ENCODE measurements around the gene FHIP1B. TPM values are rescaled to one million over a fixed set of nuclear protein-coding genes. Genes with fewer than 3 reads are reported as not detected.

The FHIP1B gene
- total RNA-seq, 1 donor from 2014 or later, result 20.3 TPM

DNA sequence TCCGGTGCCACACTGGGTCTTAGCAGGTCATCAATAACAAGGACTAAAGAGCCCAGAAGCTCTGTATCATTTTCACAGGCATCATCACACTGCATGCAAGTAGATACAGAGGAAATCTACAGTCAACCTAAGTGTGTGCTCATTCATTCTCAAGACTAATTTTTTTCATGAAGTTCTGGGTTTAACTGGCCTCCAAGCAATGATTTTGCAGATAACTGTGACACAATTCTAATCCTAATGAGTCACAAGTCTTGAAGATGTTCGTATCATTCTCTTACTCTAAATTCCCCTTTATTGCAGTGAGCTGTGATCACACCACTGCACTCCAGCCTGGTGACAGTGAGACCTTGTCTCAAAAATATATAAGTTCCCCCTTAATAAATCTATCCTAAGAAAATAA lies 33.0 kb downstream of the FHIP1B start:
- DNase-seq (ENCODE audit: low read depth), result no peak

DNA sequence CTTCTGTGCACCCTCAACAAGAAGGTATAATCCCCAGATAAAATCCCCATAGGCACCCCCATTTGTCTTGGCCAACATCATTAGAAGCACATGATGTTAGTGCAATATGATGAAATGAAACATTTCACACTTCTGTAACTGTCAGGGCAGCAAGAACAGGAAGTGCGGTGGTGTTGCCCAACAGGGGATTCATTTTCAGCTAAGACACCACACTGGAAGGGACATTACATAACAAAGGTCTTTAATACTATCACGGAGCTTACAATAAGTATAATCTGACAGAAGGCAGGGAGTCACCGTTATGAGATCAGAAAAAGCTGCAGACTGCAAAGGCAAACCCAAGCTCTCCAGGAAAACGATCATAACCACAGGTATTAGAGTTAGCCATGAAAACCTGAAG lies 33.5 kb downstream of the FHIP1B start:
- no peak for DNase-seq (ENCODE audit: low read depth)

- DNase-seq (ENCODE audit: low read depth), result no peak
Measured at GRCh38 chr11:6199174-6199810, 35.1 kb downstream of the FHIP1B start, which contains the start of gene OR52W1. Gene OR52W1 (plus strand): TSS chr11:6199224. CDS start chr11:6199224, 0 bp downstream.

DNA sequence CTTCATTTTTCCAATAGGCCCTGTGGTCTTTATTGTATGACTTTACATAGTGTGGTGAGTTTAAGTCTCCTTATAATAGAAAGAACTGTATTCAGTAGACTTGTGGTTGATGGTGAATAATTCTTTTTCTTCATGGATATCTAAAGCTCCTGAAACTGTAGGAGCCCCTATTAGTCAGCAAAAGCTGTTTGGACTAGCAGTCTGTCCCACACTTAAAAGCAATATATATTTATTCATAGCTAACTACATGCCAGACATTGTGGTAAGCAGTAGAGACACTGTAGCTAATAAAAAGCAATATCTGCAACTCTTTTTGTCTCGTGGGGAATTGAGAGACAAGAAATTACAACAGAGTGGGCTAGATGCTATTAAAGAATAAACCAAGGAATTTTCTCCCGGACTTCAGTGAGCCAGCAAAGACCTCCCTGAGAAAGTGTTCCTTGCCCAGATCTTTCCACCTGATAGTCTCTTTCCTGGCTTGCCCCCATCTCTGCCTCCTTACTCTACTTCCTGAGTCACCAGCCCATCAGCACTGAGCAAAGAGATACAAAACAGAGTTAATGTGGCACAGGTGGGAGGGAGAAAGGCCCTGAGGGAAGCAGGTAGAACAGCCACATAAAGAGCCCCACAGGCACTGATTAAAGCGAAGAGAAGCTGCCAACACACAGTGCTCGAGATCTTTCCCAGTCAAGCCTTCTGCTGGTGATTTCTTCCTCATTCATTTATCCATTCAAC lies 36.8 kb downstream of the FHIP1B start:
- no peak for DNase-seq (ENCODE audit: low read depth)

GRCh38 chr11:6196396-6196795 lies 38.0 kb downstream of the FHIP1B start:
- no peak for DNase-seq (ENCODE audit: low read depth)

DNA sequence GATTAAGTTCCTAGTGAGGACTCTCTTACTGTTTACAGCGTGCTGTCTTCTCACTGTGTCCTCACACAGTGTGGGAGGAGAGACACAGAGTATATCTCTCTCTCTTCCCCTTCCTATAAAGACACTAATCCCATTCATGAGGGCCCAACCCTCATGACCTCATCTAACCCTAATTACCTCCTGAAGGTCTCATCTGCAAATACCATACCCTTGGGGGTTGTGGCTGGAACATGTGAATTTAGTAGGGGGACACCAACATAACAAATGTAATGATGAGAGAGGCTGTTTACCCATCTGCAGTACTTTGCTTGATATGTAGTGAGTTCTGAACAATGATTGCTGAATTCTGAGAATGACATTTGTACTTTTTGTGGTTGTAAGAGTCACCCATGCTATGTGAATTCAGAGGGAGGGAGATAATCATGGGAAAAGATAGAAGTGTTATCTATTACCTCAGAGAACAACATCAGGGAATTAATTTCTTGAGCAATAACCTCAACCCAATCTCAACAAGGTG lies 40.3 kb downstream of the FHIP1B start:
- no peak for DNase-seq (ENCODE audit: low read depth)

DNA sequence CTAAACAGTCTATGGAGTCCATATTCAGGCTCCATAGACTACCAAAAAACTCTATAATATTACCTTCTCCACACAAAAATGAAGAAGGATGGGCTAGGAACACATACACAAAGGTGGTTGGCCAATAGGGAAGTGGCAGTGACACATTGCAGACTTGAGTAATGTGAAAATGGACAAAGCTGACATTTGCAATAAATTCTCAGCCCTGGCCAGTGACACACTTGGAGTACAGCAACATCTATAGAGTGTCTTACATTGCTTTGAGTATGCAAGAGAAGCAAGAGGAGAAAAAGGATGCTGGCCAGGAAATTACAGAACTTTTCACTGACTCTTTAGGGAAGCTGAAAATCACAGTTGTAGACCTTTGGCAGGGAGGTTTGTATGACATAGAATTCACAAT lies 42.7 kb downstream of the FHIP1B start:
- no peak for DNase-seq (ENCODE audit: low read depth)

DNA sequence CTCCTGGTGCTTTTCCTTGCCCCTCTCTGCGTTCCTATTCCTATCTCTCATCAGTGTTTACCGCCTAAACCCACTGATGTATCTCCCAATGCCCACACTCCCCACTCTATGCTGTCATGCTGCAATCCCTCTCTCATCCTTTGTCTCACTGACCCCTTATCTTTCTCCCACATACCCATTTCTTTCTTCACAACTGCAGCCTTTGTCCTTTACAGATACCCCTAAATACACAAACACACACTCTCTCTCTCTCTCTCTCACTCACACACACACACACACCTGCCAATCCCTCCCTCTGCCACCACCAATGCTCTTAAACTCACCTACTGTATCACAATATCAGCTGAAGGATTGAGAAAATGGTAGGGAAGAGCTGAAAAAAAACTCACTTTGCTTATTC lies 59.0 kb downstream of the FHIP1B start:
- no peak for DNase-seq (ENCODE audit: low read depth)

GRCh38 chr11:6170226-6170625 lies 64.2 kb downstream of the FHIP1B start, which contains the start of gene OR52B2:
Gene OR52B2 (minus strand): TSS chr11:6170326. CDS start chr11:6170326, 0 bp downstream.
- no peak for DNase-seq (ENCODE audit: low read depth)

Other genes starting within 250 kb of the FHIP1B start
- gene OR52L1, start 247.7 kb downstream of the FHIP1B start, total RNA-seq, result not detected in 2 replicates
- gene OR56A4, start 227.7 kb downstream of the FHIP1B start, total RNA-seq, result not detected in 2 replicates
- gene OR56A1, start 203.9 kb downstream of the FHIP1B start, total RNA-seq, result not detected in 2 replicates
- gene OR56B4, start 127.0 kb downstream of the FHIP1B start, total RNA-seq, result not detected in 2 replicates
- gene OR52B2, start 64.3 kb downstream of the FHIP1B start, total RNA-seq, result not detected in 2 replicates
- not detected in 2 replicates for gene OR52W1, start 35.4 kb downstream of the FHIP1B start, total RNA-seq
- gene C11orf42, start 29.1 kb downstream of the FHIP1B start, total RNA-seq, result not detected in 2 replicates
- gene CNGA4, start 4.5 kb upstream of the FHIP1B start, total RNA-seq, result 0.25 and 0.35 TPM in 2 replicates
- not detected in 2 replicates for gene CCKBR, start 25.2 kb upstream of the FHIP1B start, total RNA-seq
- gene CAVIN3, start 85.9 kb upstream of the FHIP1B start, total RNA-seq, result 50.3 and 118 TPM in 2 replicates
- 8.0 and 38.8 TPM in 2 replicates for gene SMPD1, start 155.8 kb upstream of the FHIP1B start, total RNA-seq
- 16.7 and 50.4 TPM in 2 replicates for gene APBB1, start 184.5 kb upstream of the FHIP1B start, total RNA-seq
- 0.20 TPM in 1 of 2 replicates, not detected in the other for gene HPX, start 206.4 kb upstream of the FHIP1B start, total RNA-seq
- 5.6 and 16.5 TPM in 2 replicates for gene TRIM3, start 239.3 kb upstream of the FHIP1B start, total RNA-seq
- 64.5 and 78.0 TPM in 2 replicates for gene ARFIP2, start 246.7 kb upstream of the FHIP1B start, total RNA-seq
- 34.7 and 38.7 TPM in 2 replicates for gene TIMM10B, start 246.9 kb upstream of the FHIP1B start, total RNA-seq

Measured in renal cortical epithelial cell (primary cell).